Thyroid gland (tissue), 4 donors: Measurements from ENCODE around the gene CDH23.

Source experiments
- POLR2A ChIP-seq, 2 donors: fragments of 450-650 bp; IDR thresholded peaks; one replicate each; pipeline ENCODE4 v1.6.1; 2017; ENCODE audit warnings: antibody characterized with exemption in 2 of 2, mild to moderate bottlenecking in 2 of 2, moderate library complexity in 1 of 2
- TF ChIP-seq, protein P1 (sequence below), 6 experiments: fragments of 200-600 bp in 3 of 6; fragments of 450-650 bp in 3 of 6; sonication (generic) in 3 of 6; IDR thresholded peaks; one replicate each; pipeline ENCODE4 v1.5.1; 2016 to 2019; ENCODE audit warnings: antibody characterized with exemption in 6 of 6, mild to moderate bottlenecking in 2 of 6, inconsistent platforms in 1 of 6, moderate library complexity in 1 of 6

DNA sequence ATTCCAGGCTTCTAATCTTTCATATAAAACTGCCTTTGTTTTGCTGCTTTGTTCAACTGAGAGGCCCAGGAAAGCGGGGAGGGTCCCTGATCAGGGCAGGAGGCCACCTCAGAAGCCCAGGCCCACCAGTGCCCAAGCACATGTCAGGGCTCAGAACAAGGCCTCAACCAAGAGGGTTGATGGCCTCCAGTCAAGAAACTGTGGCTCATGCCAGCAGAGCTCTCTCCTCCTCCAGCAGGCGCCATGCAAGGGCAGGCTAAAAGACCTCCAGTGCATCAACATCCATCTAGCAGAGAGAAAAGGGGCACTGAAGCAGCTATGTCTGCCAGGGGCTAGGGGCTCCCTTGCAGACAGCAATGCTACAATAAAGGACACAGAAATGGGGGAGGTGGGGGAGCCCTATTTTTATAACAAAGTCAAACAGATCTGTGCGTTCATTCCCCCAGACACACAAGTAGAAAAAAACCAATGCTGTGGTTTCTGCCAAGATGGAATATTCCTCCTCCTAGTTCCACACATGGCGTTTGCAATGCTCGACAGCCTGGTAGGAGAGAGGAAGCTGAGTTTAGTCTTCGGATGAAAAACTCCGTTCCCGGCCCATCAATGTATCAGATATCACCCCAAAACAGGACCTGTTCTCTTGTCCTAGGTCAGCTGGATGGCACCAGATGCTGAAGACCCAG is 420.4 kb downstream of the CDH23 start:
- TF ChIP-seq, protein P1, sequence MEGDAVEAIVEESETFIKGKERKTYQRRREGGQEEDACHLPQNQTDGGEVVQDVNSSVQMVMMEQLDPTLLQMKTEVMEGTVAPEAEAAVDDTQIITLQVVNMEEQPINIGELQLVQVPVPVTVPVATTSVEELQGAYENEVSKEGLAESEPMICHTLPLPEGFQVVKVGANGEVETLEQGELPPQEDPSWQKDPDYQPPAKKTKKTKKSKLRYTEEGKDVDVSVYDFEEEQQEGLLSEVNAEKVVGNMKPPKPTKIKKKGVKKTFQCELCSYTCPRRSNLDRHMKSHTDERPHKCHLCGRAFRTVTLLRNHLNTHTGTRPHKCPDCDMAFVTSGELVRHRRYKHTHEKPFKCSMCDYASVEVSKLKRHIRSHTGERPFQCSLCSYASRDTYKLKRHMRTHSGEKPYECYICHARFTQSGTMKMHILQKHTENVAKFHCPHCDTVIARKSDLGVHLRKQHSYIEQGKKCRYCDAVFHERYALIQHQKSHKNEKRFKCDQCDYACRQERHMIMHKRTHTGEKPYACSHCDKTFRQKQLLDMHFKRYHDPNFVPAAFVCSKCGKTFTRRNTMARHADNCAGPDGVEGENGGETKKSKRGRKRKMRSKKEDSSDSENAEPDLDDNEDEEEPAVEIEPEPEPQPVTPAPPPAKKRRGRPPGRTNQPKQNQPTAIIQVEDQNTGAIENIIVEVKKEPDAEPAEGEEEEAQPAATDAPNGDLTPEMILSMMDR (IDR thresholded peaks at IDR 0.05): no peak
- no peak for TF ChIP-seq POLR2A (IDR thresholded peaks at IDR 0.05)
